AG08396 (cell line): ENCODE results near the gene AGAP2.
A peak's percentile ranks its signal among the peaks of the same experiment; 100 is the strongest.
"Not testable (repeated sequence)": the region's sequence is repeated elsewhere in the genome, so short reads cannot be mapped to it uniquely, and the experiment has no call there.

Experiments
- DNase-seq: peaks from one replicate; pipeline ENCODE4 v3.0.0; 2012; ENCODE audit warnings: low spot score, mixed read lengths

AGAP2 gene

DNA sequence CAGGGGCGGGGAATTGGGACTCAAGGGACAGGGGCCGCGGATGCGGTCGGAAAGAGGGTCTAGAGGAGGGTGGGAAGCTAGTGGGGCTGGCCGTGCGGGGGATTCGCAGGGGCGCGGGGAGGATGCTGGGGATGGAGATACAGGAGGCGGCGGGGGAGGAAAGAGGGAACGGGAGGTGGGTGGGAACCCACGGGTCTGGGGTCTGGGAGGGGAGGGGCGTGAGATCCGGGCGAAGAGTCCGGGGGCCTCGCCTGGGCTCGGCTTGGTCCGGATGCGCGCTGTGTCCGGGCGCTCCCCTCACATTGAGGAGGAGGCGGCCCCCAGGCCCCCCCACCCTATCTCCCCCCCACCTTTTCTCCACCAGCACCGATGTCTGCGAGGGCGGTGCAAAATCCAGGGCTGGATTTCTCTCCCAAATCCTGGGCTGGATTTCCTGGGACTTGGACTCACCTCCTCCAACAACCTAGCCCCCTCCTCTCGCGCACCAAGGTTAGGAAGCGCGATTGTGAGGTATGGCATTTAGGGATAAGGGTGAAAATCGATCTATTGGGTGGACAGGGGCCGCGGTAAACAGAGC is at the start of gene AGAP2:
Gene AGAP2 (minus strand): TSS at position 82 of the 577 bp plus-strand sequence. CDS start 496 bp downstream, outside the sequence.
- no peak for DNase-seq

DNA sequence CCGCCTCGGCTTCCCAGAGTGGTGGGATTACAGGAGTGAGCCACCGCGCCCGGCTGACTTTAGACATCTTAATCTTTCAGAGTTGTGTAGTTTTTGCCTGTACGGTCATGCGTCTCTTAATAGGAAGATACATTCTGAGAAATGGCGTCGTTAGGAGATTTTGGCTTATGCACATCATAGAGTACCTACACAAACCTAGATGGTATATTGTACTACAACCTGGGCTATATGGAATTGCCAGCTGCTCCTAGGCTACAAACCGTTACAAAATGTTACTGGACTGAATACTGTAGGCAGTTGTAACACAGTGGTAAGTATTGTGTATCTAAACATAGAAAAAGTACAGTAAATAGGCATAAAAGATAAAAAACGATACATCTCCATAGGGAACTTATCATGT is 45.3 kb upstream of the AGAP2 start:
- DNase-seq = no peak

DNA sequence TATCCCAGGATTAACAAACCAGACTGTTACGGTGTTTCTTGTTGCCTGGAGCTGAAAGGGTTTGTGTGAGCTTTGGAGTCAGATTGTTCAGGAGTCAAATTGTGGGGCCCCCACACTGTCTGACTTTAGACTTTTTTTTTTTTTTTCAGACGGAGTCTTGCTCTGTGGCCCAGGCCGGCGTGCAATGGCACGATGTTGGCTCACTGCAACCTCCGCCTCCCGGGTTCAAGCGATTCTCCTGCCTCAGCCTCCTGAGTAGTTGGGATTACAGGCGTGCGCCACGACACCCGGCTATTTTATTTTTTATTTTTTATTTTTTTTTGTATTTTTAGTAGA is 44.9 kb upstream of the AGAP2 start:
- no peak for DNase-seq

DNA sequence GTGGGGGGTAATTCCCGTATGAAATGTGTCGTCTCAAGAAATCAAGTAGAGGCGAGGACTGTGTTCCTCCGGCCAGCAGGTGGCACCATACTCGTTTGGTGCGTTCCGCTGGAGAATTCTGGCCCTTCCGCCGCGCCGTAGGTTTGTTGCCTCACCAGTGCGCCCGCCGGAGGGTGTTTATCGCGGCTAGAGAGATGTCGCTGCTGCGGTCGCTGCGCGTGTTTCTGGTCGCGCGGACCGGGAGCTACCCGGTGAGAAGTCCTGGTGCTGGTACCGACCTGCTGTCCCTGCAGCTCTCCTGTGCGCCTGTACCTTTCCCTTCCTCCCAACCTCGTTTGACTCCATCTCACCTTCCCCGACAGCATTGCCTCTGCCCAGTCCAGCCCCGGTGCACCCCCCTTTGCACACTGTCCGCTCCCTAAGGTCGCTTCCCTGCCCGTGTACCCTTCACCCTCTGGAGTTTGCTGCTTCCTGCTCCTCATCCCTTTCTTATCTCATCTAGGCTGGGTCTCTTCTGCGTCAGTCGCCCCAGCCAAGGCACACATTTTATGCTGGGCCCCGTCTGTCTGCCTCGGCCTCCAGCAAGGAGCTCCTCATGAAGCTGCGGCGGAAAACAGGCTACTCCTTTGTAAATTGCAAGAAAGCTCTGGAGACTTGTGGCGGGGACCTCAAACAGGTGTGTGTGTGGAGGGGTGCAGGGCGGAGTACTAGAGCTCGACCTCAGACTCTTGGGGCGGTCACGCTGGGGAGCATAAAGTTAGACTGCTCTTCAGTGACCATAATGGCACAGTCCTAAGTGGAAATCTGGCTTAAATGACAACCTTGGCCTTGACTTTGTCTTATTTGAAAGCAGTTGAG is 44.3 kb upstream of the AGAP2 start, which contains the start of gene TSFM:
Gene TSFM (plus strand): TSS at position 180 of the 858 bp plus-strand sequence. CDS start 15 bp downstream, at position 195.
- peak; percentile 87 for DNase-seq

DNA sequence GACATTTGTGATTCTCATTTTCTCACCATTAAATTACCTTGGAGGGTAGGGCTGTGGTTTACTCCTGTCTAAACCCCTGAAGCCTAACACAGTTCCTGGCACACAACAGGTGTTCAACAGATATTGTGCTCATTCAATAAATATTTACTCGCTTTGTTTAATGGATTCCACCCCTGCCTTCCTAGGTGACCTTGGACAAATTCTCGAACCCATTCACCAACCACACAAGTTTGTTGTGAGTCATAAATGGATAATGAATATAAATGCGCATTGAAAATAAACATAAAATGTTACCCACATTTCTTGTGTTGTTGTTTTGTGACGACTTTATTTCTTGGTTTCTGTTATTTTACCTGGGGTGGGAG is 43.7 kb upstream of the AGAP2 start:
- no peak for DNase-seq

DNA sequence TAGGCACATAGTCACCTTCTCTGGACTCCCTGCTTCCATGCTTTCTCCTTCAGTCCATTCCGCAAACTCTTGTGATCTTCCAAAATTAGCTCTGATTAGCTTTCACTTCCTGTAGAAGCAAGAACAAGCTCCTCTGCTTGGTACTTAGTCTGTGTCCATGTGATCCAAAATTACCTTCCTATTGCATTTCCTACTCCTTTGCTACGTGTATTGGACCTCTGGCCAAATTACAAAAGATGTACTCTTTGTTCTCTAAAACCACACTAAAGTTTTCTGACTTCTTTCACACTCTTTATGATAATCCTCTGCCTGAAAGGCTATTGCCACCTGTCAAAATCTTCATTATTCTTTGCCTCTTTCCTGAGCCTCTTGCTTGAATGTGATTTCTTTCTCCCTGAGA is 43.3 kb upstream of the AGAP2 start:
- no peak for DNase-seq

DNA sequence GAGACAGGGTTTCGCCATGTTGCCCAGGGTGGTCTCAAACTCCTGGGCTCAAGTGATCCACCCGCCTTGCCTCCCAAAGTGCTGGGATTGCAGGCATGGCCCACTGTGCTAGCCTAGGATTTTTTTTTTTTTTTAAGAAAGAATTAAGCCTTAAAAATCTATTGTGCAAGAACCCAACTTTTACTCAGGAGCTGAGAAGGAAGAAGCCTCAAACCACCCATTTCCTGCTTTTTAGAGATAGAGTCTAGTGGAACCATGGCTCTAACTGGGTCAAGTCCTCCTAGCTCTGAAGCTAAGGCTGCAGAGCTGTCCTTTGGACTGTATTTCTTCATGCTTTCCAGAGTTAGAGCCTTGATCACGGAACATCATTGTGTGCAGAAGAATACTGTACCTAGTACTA is 42.7 kb upstream of the AGAP2 start:
- DNase-seq = no peak

DNA sequence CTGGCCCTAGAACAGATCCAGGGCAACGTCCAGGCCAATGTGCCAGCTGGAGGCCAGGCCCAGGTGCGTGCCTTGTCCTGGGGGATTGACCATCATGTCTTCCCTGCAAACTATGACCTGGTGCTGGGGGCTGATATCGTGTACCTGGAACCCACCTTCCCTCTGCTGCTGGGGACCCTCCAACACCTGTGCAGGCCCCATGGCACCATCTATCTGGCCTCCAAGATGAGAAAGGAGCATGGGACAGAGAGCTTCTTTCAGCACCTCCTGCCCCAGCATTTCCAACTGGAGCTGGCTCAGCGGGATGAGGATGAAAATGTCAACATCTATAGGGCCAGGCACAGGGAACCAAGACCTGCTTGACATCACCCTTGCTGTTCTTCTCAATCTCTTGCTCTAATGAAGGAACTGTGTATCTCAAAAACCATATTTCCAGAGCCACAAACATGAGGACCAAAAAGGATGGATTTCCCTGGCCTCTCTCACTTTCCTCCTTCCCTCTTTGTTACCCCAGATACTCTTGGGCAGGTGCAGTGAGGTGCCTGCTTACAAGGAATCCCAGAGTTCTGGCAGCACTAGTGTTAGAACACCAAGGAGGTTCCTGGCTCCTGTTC is 41.8 kb upstream of the AGAP2 start:
- no peak for DNase-seq

DNA sequence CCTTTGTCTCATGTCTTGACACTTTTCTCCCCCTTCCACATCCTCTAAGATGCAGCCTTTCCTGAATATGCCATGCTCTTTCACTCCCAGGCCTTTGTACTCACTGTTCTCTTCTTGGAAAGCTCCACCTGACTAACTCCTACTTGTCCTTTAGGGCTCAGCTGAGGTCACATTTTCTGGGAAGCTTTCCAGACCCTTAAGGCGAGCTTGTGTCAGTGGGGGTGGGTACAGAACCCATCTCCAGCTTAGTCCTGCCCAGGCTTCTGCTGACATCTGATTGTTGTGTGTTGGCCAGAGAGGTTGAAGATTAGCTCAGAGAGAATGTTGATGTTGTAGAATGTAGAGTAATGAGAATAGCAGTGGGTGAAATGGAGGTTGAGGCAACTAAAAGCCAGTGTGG is 41.2 kb upstream of the AGAP2 start:
- no peak for DNase-seq

DNA sequence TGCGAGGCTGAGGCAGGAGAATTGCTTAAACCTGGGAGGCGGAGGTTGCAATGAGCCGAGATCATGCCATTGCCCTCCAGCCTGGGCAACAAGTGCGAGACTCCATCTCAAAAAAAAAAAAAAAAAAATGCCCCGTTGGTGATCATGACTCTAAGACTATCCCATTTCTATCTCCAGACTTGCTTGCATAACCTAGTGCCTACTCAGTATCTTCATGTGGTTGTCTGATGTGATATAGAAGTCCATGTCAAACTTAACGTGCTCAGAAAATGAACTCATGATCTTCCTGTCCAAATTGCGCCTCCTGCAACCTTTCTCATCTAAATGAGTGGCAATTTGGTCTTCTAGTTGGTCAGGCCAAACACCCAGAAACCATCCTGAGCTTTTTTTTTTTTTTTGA is 39.4 kb upstream of the AGAP2 start:
- no peak for DNase-seq

DNA sequence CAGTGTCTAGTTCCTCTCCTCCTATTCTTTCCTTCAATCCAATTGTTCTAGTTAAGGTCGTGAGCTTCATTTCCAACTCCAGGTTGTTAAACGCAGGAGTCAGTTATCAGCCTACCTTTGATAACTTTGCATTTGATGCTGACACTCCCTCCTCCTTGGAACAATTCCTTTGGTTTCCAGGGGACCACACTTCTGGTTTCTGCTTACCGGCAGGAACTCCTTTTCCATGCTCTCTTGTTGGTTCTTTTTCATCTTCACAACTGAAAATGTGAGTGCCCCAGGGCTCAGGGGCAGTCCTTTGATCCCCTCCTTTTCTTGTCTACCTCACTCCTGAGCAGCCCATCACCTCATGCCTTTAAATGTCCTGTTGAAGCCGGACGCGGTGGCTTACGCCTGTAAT is 38.8 kb upstream of the AGAP2 start:
- DNase-seq = no peak

DNA sequence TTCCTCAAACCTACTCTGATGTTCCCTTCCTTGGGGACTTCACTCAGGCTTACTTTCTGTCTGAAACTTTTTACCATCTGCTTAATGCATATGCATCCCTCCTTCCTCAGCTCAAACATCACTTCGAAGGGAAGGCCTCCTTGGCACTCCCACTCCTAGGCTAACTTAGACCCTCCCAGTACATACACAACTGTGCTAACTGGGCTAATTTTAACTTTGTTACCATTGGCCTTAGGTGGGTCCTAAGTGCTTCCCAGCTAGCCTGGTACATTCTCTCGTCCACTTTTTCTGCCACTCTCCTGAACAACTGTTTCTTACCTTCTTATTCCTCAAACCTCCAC is 37.7 kb upstream of the AGAP2 start:
- DNase-seq = no peak

DNA sequence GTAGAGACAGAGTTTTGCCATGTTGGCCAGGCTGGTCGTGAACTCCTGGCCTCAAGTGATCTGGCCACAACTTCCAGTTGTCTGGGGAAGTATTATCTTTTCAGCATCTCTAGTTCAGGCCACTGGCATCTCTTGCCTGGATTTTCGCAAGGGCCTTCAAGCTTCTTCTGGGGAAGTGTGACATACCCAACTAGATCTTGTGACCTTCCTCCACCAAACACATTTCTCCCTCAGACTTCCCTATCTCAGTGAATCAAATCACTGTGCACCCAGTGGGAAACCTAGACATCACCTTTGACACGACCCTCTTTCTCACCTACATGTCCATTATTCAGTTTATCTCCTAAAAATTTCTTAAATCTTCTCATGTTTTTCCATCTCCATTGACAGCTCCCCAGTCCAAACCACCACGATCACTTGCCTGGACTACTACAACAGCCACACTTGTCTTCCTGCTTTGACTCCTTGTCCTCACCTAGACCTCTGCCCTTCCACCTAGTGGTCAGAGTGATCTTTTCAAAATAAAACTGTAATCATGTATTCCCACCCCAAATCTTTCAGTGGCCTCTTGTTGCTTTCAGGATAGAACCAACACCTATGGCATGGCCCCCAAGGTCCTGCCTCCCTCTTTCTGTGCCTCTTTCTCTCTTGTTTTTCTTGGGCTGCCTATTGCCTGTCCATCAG is 37.2 kb upstream of the AGAP2 start:
- DNase-seq = no peak

DNA sequence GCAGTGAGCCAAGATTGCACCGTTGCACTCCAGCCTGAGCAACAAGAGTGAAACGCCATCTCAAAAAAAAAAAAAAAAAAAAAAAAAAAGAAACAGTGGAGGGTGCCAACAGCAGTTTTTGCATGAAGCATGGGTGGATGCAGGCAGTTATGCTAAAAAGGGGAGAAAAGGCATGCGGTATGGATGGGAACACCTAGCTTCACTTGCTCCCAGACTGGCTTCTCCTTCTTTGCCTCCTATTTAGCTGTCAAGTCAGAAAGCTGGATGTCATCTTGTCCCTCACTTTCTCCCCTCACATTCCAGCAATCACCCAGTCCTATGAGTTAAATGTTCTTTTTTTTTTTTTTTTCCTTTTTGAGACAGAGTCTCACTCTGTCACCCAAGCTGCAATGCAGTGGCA is 36.5 kb upstream of the AGAP2 start:
- no peak for DNase-seq

DNA sequence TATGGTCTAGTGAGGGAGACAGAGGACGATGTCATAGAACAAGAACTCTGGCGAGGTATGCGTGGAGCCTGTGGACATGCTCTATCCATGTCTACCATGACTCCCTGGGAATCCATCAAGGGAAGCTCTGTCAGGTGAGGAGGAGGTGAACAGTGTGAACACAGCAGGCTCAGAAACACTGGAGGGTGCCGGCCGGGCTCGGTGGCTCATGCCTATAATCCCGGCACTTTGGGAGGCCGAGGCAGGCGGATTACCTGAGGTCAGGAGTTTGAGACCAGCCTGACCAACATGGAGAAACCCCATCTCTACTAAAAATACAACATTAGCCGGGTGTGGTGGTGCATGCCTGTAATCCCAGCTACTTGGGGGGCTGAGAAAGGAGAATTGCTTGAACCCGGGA is 36.1 kb upstream of the AGAP2 start:
- DNase-seq = not testable (repeated sequence)

DNA sequence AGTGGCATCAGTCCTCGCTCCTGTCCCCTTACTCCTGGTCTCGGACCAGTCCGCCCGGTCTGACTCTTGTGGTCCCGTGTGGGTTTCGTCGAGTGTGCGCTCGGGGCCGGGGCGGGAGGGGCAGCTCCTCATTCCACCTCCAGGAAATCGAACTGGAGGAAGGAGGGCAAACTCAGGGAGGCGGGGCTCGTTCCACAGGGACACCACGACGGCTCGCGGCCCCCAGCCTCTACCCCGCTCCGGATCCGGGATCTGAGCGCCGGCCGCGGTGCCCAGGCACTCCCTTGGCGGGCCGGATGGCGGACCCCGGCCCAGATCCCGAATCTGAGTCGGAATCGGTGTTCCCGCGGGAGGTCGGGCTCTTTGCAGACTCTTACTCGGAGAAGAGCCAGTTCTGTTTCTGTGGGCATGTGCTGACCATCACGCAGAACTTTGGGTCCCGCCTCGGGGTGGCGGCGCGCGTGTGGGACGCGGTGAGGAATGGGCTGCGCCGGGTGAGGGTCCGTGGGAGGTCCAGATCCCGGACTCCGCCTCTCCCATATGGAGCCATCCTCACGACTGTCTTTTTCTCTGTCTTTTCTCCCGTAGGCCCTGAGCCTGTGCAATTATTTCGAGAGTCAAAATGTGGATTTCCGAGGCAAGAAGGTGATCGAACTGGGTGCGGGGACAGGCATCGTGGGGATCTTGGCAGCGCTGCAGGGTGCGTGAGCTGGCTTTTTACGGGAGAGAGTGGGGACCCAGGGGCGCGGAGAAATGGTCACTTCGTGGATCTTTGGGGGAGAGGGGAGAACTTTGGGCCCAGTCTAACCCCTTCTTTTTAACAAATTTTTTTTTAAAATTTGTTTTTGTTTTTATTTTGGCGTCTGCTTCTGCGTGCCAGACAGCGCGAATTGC is 34.1 kb upstream of the AGAP2 start, which contains the start of gene EEF1AKMT3:
Gene EEF1AKMT3 (plus strand): TSS at position 186 of the 894 bp plus-strand sequence. CDS start 111 bp downstream, at position 297.
- peak; percentile 69 for DNase-seq

DNA sequence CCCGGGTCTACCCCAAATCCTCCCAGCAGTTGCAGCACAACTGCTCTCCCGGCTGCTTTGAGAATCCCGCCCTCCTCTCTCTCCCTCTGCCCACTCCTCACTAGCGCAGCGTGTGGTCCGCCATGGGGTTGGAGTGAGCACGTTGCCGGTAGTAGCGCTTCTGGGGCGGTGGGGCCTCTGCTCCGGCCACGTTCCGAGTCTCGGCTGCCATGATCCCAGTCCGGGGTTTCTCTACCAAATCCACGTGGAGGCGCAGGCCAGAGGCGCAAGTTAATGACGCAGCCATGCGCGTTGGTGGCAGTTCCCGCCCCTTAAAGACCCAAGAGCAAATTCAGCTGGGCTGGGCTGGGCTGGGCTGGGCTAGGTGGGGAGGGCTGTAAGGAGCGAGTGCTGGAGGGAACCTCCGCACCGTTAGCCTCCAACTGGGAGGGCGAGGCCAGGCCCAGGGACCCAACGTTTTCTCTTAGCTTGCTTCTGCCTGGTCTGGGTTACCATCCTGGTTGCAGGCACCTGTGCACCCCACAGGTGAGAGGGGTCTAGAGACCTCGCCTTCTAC is 33.4 kb upstream of the AGAP2 start, which contains the start of gene METTL1:
Gene METTL1 (minus strand): TSS at position 233 of the 556 bp plus-strand sequence. CDS start 22 bp downstream, at position 211.
- peak; percentile 96 for DNase-seq

DNA sequence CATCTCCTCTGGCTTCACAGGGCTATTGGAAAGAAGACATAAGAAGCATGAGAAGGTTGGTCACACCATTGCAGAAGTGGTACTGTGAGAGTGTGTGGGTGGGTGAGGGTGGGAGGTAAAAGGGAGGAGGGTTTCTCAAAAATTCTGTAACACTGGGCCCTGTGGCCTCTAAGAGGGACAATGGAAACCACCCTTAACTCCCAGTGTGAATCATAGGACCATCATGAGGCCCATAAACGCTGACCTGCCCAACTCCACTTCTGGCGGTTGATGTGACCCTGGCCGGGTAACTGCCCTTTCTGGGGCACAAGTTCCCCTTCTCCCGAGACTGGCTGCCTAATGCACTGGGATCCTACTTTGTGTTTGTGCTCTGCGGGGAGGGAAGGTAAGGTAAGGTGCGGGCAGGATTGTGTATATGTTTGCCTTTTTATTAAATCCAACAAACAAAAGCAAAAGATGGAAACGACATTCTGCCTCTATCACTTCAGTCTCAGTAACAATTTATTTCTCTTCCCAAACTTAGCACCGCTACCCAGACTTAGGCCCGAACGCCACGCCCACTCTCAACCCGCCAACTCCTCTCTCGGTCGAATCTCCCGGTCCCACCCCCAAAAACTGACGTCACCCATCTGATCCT is 32.8 kb upstream of the AGAP2 start:
- peak; percentile 93 for DNase-seq

DNA sequence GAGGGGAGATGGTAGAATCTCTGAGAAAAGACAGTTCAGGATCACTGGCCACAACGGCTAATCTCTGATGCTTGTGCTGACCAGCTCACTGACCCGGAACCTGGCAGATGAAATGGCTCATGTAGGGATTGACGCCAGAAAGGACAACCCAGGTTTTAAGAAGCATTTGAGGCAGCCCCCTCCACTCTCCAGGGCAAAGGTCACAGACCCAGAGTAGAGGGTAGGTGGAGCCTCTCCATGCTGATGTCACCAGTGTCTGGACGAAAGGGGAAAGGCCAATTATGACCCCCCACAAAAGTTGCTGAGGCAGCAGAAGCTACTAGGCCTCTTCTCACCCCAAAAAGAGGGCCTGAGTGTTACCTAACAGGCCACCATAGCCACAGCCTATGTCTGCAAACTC is 32.2 kb upstream of the AGAP2 start:
- DNase-seq = no peak

DNA sequence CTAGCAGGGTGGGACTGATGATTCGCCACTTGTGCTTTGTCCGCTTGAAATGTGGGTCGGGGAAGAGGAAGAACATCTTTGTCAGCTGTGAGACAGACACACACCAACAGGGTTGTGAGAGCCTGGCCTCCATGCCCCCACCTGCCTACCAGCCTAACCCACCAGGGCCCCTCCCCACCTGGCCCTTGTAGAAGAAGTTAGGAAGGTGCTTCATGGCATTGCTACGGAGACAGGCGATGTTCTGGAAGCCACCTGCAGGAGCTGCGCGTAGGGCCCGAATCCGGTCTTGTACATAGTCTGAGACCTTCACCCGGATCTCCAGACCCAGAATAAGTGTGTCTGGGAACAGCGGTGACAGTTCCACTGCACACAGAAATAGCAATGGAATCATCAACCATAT is 31.1 kb upstream of the AGAP2 start:
- DNase-seq = no peak

DNA sequence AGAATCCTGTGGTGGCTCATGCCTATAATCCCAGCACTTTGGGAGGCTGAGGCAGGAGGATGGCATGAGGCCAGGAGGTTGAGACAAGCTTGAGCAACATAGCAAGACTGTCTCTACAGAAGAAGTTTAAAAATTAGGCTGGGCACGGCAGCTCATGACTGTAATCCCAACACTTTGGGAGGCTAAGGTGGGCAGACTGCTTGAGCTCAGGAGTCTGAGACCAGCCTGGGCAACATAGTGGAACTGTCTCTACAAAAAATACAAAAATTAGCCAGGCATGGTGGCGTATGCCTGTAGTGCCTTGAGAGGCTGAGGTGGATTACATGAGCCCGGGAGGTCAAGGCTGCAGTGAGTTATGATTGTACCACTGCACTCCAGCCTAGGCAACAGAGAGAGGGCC is 29.3 kb upstream of the AGAP2 start:
- no peak for DNase-seq
